B cell (primary cell): Measurements from ENCODE around the gene PRKCA. TPM values are rescaled to one million over a fixed set of nuclear protein-coding genes. Genes with fewer than 3 reads are reported as not detected.

Source experiments
- ATAC-seq: fragments of 200-7000 bp; cut with Tn5 transposase; one replicate; pipeline ENCODE4 v1.10.0; 2021; ENCODE audit warnings: low read depth, mild to moderate bottlenecking, moderate number of reproducible peaks, moderate library complexity
- CTCF ChIA-PET: fragments of 350-600 bp; sonication (Branson Sonifier 250); formaldehyde crosslinking; loops from one replicate; lab custom pipeline; 2021; ENCODE audit warnings: antibody characterized with exemption, inconsistent platforms; lab: Charles Lee
- POLR2A ChIA-PET: fragments of 350-600 bp; sonication (Branson Sonifier 250); formaldehyde crosslinking; loops from one replicate; lab custom pipeline; 2021; ENCODE audit warnings: antibody characterized with exemption; lab: Charles Lee
- DNase-seq: peaks from one replicate; pipeline ENCODE4 v3.0.0; 2013
- H2AFZ ChIP-seq: 2 replicates; pipeline ENCODE4 v1.6.1; 2012; ENCODE audit warnings: mild to moderate bottlenecking, low read depth, low read length; ENCODE audit not compliant: insufficient read depth, poor library complexity, severe bottlenecking
- H3K27ac ChIP-seq, 2 donors: 1 replicate in 1 of 2; 2 replicates in 1 of 2; pipeline ENCODE4 v1.5.1; 2012 to 2013; ENCODE audit warnings: low read length in 2 of 2, mild to moderate bottlenecking in 2 of 2, moderate library complexity in 1 of 2
- H3K27me3 ChIP-seq, 4 experiments: fragments of 200-600 bp in 1 of 4; sonication (generic) in 1 of 4; replicated peaks in 1 of 4; 1 replicate in 2 of 4; 2 replicates in 2 of 4; pipeline versions ENCODE4 v1.6.1 to v1.7.0; 2013 to 2016; ENCODE audit warnings: low read length in 3 of 4, mild to moderate bottlenecking in 2 of 4, mixed read lengths in 1 of 4, moderate library complexity in 1 of 4; ENCODE audit not compliant: insufficient read depth in 4 of 4, control insufficient read depth in 3 of 4; ENCODE audit errors: control extremely low read depth in 1 of 4
- H3K36me3 ChIP-seq, 2 experiments: replicated peaks in 1 of 2; 1 replicate in 1 of 2; 2 replicates in 1 of 2; pipeline versions ENCODE4 v1.6.1 to v1.7.1; 2013; ENCODE audit warnings: low read length in 1 of 2; ENCODE audit not compliant: insufficient read depth in 2 of 2, control insufficient read depth in 1 of 2; ENCODE audit errors: control extremely low read depth in 1 of 2, extremely low read depth in 1 of 2
- H3K4me1 ChIP-seq, 2 donors: fragments of 200-600 bp in 1 of 2; sonication (generic) in 1 of 2; 1 replicate in 1 of 2; 2 replicates in 1 of 2; pipeline versions ENCODE4 v1.5.1 to v1.6.1; 2013 to 2017; ENCODE audit warnings: low read length in 2 of 2; ENCODE audit not compliant: control insufficient read depth in 2 of 2, insufficient read depth in 2 of 2
- H3K4me2 ChIP-seq: replicated peaks from 2 replicates; pipeline ENCODE3; 2012; ENCODE audit warnings: mild to moderate bottlenecking, low read depth, low read length; ENCODE audit not compliant: poor library complexity, severe bottlenecking
- H3K4me3 ChIP-seq, 5 experiments: fragments of 200-600 bp in 1 of 5; sonication (generic) in 1 of 5; 1 replicate in 3 of 5; 2 replicates in 2 of 5; pipeline versions ENCODE4 v1.5.1 to v1.7.0; 2011 to 2016; ENCODE audit warnings: low read length in 4 of 5, mild to moderate bottlenecking in 4 of 5, low read depth in 2 of 5, control low read depth in 1 of 5, moderate library complexity in 1 of 5; ENCODE audit not compliant: insufficient read depth in 1 of 5; ENCODE audit errors: control extremely low read depth in 1 of 5, extremely low read depth in 1 of 5
- H3K79me2 ChIP-seq: fragments of 200-600 bp; sonication (generic); one replicate; pipeline ENCODE4 v1.6.0; 2016; ENCODE audit warnings: low read length; ENCODE audit not compliant: control insufficient read depth, insufficient read depth
- H3K9ac ChIP-seq: fragments of 200-600 bp; sonication (generic); 2 replicates; pipeline ENCODE4 v1.6.1; 2017; ENCODE audit warnings: mild to moderate bottlenecking, low read length, moderate library complexity
- H3K9me3 ChIP-seq, 3 donors: one replicate each; pipeline versions ENCODE4 v1.6.1 to v1.7.1; 2013; ENCODE audit warnings: low read length in 2 of 3; ENCODE audit not compliant: control insufficient read depth in 2 of 3, insufficient read depth in 1 of 3; ENCODE audit errors: control extremely low read depth in 1 of 3
- H4K20me1 ChIP-seq: 2 replicates; pipeline ENCODE4 v1.6.0; 2012; ENCODE audit warnings: mild to moderate bottlenecking, low read length; ENCODE audit not compliant: insufficient read depth, control insufficient read depth, poor library complexity, severe bottlenecking
- H3K27ac Mint-ChIP-seq: one replicate; pipeline ENCODE4 v1.8.0; 2021; ENCODE audit warnings: mixed read lengths
- H3K27me3 Mint-ChIP-seq: one replicate; pipeline ENCODE4 v1.8.0; 2021; ENCODE audit warnings: mixed read lengths
- H3K4me1 Mint-ChIP-seq: one replicate; pipeline ENCODE4 v1.8.0; 2021; ENCODE audit warnings: mixed read lengths
- H3K4me3 Mint-ChIP-seq: one replicate; pipeline ENCODE4 v1.8.0; 2021; ENCODE audit warnings: mixed read lengths
- H3K9me3 Mint-ChIP-seq: one replicate; pipeline ENCODE4 v1.8.0; 2022; ENCODE audit warnings: mixed read lengths; ENCODE audit not compliant: insufficient read depth
- CTCF ChIP-seq: fragments of 200-600 bp; IDR thresholded peaks from one replicate; pipeline ENCODE4 v1.8.0; 2022; ENCODE audit warnings: antibody characterized with exemption, mild to moderate bottlenecking
- EZH2 ChIP-seq: IDR thresholded peaks from 2 replicates; pipeline ENCODE4 v1.6.1; 2012; ENCODE audit warnings: borderline replicate concordance, low read depth, mild to moderate bottlenecking, moderate library complexity, low read length; ENCODE audit not compliant: insufficient read depth, poor library complexity, severe bottlenecking
- WGBS: methylation state at CpG from one replicate; pipeline ENCODE4 v1.1.5; 2013; ENCODE audit warnings: missing lambda C conversion rate; ENCODE audit not compliant: insufficient coverage; 5-methylcytosine and 5-hydroxymethylcytosine counted together
- intact Hi-C: fragments of 100-400 bp; cut with micrococcal nuclease; formaldehyde crosslinking; loops from one replicate; pipeline ENCODE4 v1.10.0; 2022
- polyA plus RNA-seq: library from polyadenylated mRNA; depleted of rRNA; stranded (reverse); fragments of >200 nt; gene quantifications from 2 replicates; pipeline ENCODE4 v1.2.3, GENCODE V29; 2012
- total RNA-seq, 2 donors: library from RNA; stranded (reverse); fragments of 120-200 nt in 1 of 2; gene quantifications; 1 replicate in 1 of 2; 2 replicates in 1 of 2; pipeline versions ENCODE4 v1.2.3 to v1.2.4, GENCODE V29; 2013 to 2022

The PRKCA gene
- total and polyA plus RNA-seq, 2 donors (not counting 1 experiment from before 2014, with no cell fraction given) = 0.33 to 7.7 TPM

- ChIA-PET CTCF (no interaction called here), POLR2A (no interaction called here)
- Mint-ChIP-seq H3K27me3 (no peaks in the 10 kb centered on the region), H3K4me3 (no peak overlapping the region), H3K4me1 (no peaks in the 10 kb centered on the region), H3K9me3 (no peaks in the 10 kb centered on the region), H3K27ac (no peak overlapping the region)
- no peaks in the 10 kb centered on the region for H3K9me3 ChIP-seq
- ATAC-seq (no peak), DNase-seq (no peak)
- no peaks in the 10 kb centered on the region for H3K27me3 ChIP-seq
- H3K4me2 ChIP-seq = no peak overlapping the region
- intact Hi-C loops = no loop called here
- H3K9ac ChIP-seq = no peak overlapping the region
- no peak overlapping the region for H3K4me3 ChIP-seq
- TF ChIP-seq EZH2 (no peak), CTCF (no peak)
- no peaks in the 10 kb centered on the region for H3K79me2 ChIP-seq
- H3K36me3 ChIP-seq = no peaks in the 10 kb centered on the region
- no peaks in the 10 kb centered on the region for H4K20me1 ChIP-seq
- no peaks in the 10 kb centered on the region for H3K4me1 ChIP-seq
- no peak overlapping the region for H3K27ac ChIP-seq
- H2AFZ ChIP-seq = no peak overlapping the region
- no CpG with 5 or more reads among the region's 3 CpGs for WGBS
These were observed 189.3 kb downstream of the PRKCA start for GRCh38 chr17:66491665-66492064.

GRCh38 chr17:66492080-66492479, 189.7 kb downstream of the PRKCA start:
- Histone ChIP-seq H3K36me3 (no peaks in the 10 kb centered on the region), H3K79me2 (no peaks in the 10 kb centered on the region), H2AFZ (no peak overlapping the region), H3K27ac (no peak overlapping the region), H3K27me3 (no peaks in the 10 kb centered on the region), H3K4me3 (no peak overlapping the region), H3K9ac (no peak overlapping the region), H3K9me3 (no peaks in the 10 kb centered on the region), H3K4me1 (no peaks in the 10 kb centered on the region), H4K20me1 (no peaks in the 10 kb centered on the region), H3K4me2 (no peak overlapping the region)
- TF ChIP-seq EZH2 (no peak), CTCF (no peak)
- intact Hi-C loops = no loop called here
- ChIA-PET POLR2A (no interaction called here), CTCF (no interaction called here)
- Mint-ChIP-seq H3K9me3 (no peaks in the 10 kb centered on the region), H3K27ac (no peak overlapping the region), H3K4me1 (no peaks in the 10 kb centered on the region), H3K4me3 (no peak overlapping the region), H3K27me3 (no peaks in the 10 kb centered on the region)
- ATAC-seq = no peak
- 86% methylated on average over 2 of the region's 4 CpGs for WGBS
- no peak for DNase-seq
